ENCODE data around the gene LAPTM4A. TPM values are rescaled to one million over a fixed set of nuclear protein-coding genes. Genes with fewer than 3 reads are reported as not detected.

LAPTM4A gene
- polyA plus RNA-seq, 1 donor (not counting 4 experiments of a cell fraction or from before 2014, with no cell fraction given) = 509 TPM

DNA sequence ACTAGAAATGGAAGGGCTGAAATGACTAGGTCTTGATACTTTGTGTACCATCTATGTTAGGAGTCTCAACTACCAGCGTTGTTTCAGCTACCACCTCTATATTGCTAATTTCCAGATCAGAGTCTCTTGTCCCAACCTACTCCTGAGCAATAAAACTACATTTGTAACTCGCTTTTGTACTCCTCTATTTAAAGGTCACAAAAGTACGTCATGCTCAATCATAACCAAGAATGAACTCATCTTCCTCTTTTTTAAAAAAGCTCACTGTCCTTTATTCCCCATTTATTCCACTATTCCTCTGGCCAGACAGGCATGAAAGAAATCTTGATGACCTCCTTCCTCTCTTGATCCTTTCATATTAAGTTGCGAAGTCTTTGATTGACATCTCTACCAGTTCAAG lies 27.7 kb downstream of the LAPTM4A start:
- Histone ChIP-seq H3K4me1 (ENCODE audit: control insufficient read depth, extremely low read depth, insufficient read depth, low read length) (no peaks in the 10 kb centered on the region), H3K9me1 (ENCODE audit: control insufficient read depth, extremely low read depth, insufficient read depth, low read length) (no peaks in the 10 kb centered on the region), H3K9ac (ENCODE audit: control insufficient read depth, extremely low read depth, insufficient read depth, low read length) (no peak overlapping the region), H3K79me2 (ENCODE audit: control insufficient read depth, insufficient read depth, low read length) (no peaks in the 10 kb centered on the region), H3K9me3 (ENCODE audit: control insufficient read depth, low read depth, low read length) (no peaks in the 10 kb centered on the region), H3K4me3 (ENCODE audit: control insufficient read depth in 2 of 3, extremely low read depth in 1 of 3, insufficient read depth in 2 of 3, low read depth in 1 of 3, low read length in 3 of 3) (no peak overlapping the region), H3K27me3 (ENCODE audit: control insufficient read depth, extremely low read depth, insufficient read depth, low read length) (no peaks in the 10 kb centered on the region), H3K27ac (ENCODE audit: control insufficient read depth, insufficient read depth, low read length) (no peak overlapping the region), H3K4me2 (ENCODE audit: control insufficient read depth, extremely low read depth, insufficient read depth, low read depth, low read length) (no peak overlapping the region), H3K36me3 (ENCODE audit: control insufficient read depth in 2 of 2, extremely low read depth in 1 of 2, insufficient read depth in 2 of 2, low read length in 2 of 2) (peaks cover 0 to 1% of the 10 kb centered on the region in 2 experiments), H2AFZ (ENCODE audit: control insufficient read depth, low read length) (no peak overlapping the region), H4K20me1 (ENCODE audit: control insufficient read depth, extremely low read depth, insufficient read depth, low read length) (no peaks in the 10 kb centered on the region)
- DNase-seq (ENCODE audit: low read depth, low spot score) (no peak), FAIRE-seq (no peak)
- dilution Hi-C loops (cut with MboI; ENCODE audit: extremely low pct_ligation_motif_present, low sequenced_read_pairs) = no loop called here
- TF ChIP-seq, protein P1, sequence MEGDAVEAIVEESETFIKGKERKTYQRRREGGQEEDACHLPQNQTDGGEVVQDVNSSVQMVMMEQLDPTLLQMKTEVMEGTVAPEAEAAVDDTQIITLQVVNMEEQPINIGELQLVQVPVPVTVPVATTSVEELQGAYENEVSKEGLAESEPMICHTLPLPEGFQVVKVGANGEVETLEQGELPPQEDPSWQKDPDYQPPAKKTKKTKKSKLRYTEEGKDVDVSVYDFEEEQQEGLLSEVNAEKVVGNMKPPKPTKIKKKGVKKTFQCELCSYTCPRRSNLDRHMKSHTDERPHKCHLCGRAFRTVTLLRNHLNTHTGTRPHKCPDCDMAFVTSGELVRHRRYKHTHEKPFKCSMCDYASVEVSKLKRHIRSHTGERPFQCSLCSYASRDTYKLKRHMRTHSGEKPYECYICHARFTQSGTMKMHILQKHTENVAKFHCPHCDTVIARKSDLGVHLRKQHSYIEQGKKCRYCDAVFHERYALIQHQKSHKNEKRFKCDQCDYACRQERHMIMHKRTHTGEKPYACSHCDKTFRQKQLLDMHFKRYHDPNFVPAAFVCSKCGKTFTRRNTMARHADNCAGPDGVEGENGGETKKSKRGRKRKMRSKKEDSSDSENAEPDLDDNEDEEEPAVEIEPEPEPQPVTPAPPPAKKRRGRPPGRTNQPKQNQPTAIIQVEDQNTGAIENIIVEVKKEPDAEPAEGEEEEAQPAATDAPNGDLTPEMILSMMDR (optimal IDR thresholded peaks at IDR 0.05 in 1 of 3, IDR thresholded peaks at IDR 0.05 in 1 of 3, conservative IDR thresholded peaks at IDR 0.05 in 1 of 3; ENCODE audit: extremely low read depth in 1 of 3, insufficient read depth in 2 of 3, low read length in 3 of 3) = no peak
- no peak for TF ChIP-seq EZH2 (IDR thresholded peaks at IDR 0.05; ENCODE audit: low read length)

DNA sequence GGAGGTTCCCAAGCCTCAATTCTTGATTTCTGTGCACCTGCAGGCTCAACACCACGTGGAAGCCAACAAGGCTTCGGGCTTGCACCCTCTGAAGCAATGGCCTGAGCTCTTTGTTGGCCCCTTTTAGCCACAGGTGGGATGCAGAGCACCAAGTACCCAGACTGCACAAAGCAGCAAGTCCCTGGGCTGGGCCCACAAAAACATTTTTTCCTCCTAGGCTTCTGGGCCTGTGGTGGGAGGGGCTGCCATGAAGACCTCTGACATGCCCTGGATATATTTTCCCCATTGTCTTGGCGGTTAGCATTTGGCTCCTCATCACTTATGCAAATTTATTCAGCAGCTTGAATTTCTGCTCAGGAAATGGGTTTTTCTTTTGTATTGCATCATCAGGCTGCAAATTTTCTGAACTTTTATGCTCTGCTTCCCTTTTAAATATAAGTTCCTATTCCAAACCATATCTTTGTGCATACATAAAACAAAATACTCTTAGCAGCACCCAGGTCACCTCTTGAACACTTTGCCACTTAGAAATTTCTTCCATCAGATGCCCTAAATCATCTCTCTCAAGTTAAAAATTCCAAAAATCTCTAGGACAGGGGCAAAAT lies 29.9 kb downstream of the LAPTM4A start:
- no peaks in the 10 kb centered on the region for H3K9me3 ChIP-seq (ENCODE audit: control insufficient read depth, low read depth, low read length)
- no peaks in the 10 kb centered on the region for H3K79me2 ChIP-seq (ENCODE audit: control insufficient read depth, insufficient read depth, low read length)
- no peaks in the 10 kb centered on the region for H3K36me3 ChIP-seq (ENCODE audit: control insufficient read depth in 2 of 2, extremely low read depth in 1 of 2, insufficient read depth in 2 of 2, low read length in 2 of 2)
- H3K27me3 ChIP-seq (ENCODE audit: control insufficient read depth, extremely low read depth, insufficient read depth, low read length) = no peaks in the 10 kb centered on the region
- peaks cover 3% of the 10 kb centered on the region for H3K4me1 ChIP-seq (ENCODE audit: control insufficient read depth, extremely low read depth, insufficient read depth, low read length)
- DNase-seq (ENCODE audit: low read depth, low spot score) (no peak), FAIRE-seq (no peak)
- no peak overlapping the region for H3K4me3 ChIP-seq (ENCODE audit: control insufficient read depth in 2 of 3, extremely low read depth in 1 of 3, insufficient read depth in 2 of 3, low read depth in 1 of 3, low read length in 3 of 3)
- no peak overlapping the region for H2AFZ ChIP-seq (ENCODE audit: control insufficient read depth, low read length)
- H3K27ac ChIP-seq (ENCODE audit: control insufficient read depth, insufficient read depth, low read length) = no peak overlapping the region
- TF ChIP-seq EZH2 (IDR thresholded peaks at IDR 0.05; ENCODE audit: low read length) = no peak
- TF ChIP-seq, protein P1 (optimal IDR thresholded peaks at IDR 0.05 in 1 of 3, IDR thresholded peaks at IDR 0.05 in 1 of 3, conservative IDR thresholded peaks at IDR 0.05 in 1 of 3; ENCODE audit: extremely low read depth in 1 of 3, insufficient read depth in 2 of 3, low read length in 3 of 3) = no peak
- no peak overlapping the region for H3K4me2 ChIP-seq (ENCODE audit: control insufficient read depth, extremely low read depth, insufficient read depth, low read depth, low read length)
- dilution Hi-C loops (cut with MboI; ENCODE audit: extremely low pct_ligation_motif_present, low sequenced_read_pairs) = no loop called here
- no peaks in the 10 kb centered on the region for H4K20me1 ChIP-seq (ENCODE audit: control insufficient read depth, extremely low read depth, insufficient read depth, low read length)
- H3K9ac ChIP-seq (ENCODE audit: control insufficient read depth, extremely low read depth, insufficient read depth, low read length) = no peak overlapping the region
- no peaks in the 10 kb centered on the region for H3K9me1 ChIP-seq (ENCODE audit: control insufficient read depth, extremely low read depth, insufficient read depth, low read length)

All from keratinocyte (primary cell).